ENCODE results near the gene SNU13. TPM values are rescaled to one million over a fixed set of nuclear protein-coding genes. Genes with fewer than 3 reads are reported as not detected.

SNU13 gene
- total RNA-seq, 1 donor = 56.1 TPM

GRCh38 chr22:41660416-41660815 lies 28.3 kb downstream of the SNU13 start:
- no peaks in the 10 kb centered on the region for H3K4me1 ChIP-seq (ENCODE audit: insufficient read depth, low read length)
- H3K27me3 ChIP-seq (ENCODE audit: insufficient read depth, low read length) = no peaks in the 10 kb centered on the region
- H3K79me2 ChIP-seq (ENCODE audit: insufficient read depth, low read length) = peaks cover 4% of the 10 kb centered on the region
- H3K27ac ChIP-seq (ENCODE audit: low read depth, low read length) = no peak overlapping the region
- no peak overlapping the region for H2AFZ ChIP-seq (ENCODE audit: low read length)
- TF ChIP-seq, protein P1, sequence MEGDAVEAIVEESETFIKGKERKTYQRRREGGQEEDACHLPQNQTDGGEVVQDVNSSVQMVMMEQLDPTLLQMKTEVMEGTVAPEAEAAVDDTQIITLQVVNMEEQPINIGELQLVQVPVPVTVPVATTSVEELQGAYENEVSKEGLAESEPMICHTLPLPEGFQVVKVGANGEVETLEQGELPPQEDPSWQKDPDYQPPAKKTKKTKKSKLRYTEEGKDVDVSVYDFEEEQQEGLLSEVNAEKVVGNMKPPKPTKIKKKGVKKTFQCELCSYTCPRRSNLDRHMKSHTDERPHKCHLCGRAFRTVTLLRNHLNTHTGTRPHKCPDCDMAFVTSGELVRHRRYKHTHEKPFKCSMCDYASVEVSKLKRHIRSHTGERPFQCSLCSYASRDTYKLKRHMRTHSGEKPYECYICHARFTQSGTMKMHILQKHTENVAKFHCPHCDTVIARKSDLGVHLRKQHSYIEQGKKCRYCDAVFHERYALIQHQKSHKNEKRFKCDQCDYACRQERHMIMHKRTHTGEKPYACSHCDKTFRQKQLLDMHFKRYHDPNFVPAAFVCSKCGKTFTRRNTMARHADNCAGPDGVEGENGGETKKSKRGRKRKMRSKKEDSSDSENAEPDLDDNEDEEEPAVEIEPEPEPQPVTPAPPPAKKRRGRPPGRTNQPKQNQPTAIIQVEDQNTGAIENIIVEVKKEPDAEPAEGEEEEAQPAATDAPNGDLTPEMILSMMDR (IDR thresholded peaks at IDR 0.05; ENCODE audit: extremely low read depth, low read depth, low read length) = no peak
- no peak for DNase-seq (ENCODE audit: insufficient read length, low spot score, missing footprints)
- no peaks in the 10 kb centered on the region for H3K9me3 ChIP-seq (ENCODE audit: low read depth, low read length)
- H3K4me3 ChIP-seq (ENCODE audit: insufficient read depth, low read length) = no peak overlapping the region
- H4K20me1 ChIP-seq (ENCODE audit: insufficient read depth, low read length) = no peaks in the 10 kb centered on the region
- peaks cover 88% of the 10 kb centered on the region for H3K36me3 ChIP-seq (ENCODE audit: insufficient read depth, low read length)
- no peak overlapping the region for H3K4me2 ChIP-seq (ENCODE audit: insufficient read depth, low read length)

GRCh38 chr22:41659941-41660340 lies 28.7 kb downstream of the SNU13 start:
- Histone ChIP-seq H3K36me3 (ENCODE audit: insufficient read depth, low read length) (peaks cover 88% of the 10 kb centered on the region), H2AFZ (ENCODE audit: low read length) (no peak overlapping the region), H3K79me2 (ENCODE audit: insufficient read depth, low read length) (peaks cover 5% of the 10 kb centered on the region), H3K4me2 (ENCODE audit: insufficient read depth, low read length) (no peak overlapping the region), H4K20me1 (ENCODE audit: insufficient read depth, low read length) (no peaks in the 10 kb centered on the region), H3K4me3 (ENCODE audit: insufficient read depth, low read length) (no peak overlapping the region), H3K4me1 (ENCODE audit: insufficient read depth, low read length) (no peaks in the 10 kb centered on the region), H3K27me3 (ENCODE audit: insufficient read depth, low read length) (no peaks in the 10 kb centered on the region), H3K9me3 (ENCODE audit: low read depth, low read length) (no peaks in the 10 kb centered on the region), H3K27ac (ENCODE audit: low read depth, low read length) (no peak overlapping the region)
- TF ChIP-seq, protein P1 (IDR thresholded peaks at IDR 0.05; ENCODE audit: extremely low read depth, low read depth, low read length) = no peak
- no peak for DNase-seq (ENCODE audit: insufficient read length, low spot score, missing footprints)

- Histone ChIP-seq H3K36me3 (ENCODE audit: insufficient read depth, low read length) (peaks cover 88% of the 10 kb centered on the region), H4K20me1 (ENCODE audit: insufficient read depth, low read length) (peaks cover 5% of the 10 kb centered on the region), H3K27me3 (ENCODE audit: insufficient read depth, low read length) (no peaks in the 10 kb centered on the region), H3K79me2 (ENCODE audit: insufficient read depth, low read length) (peaks cover 16% of the 10 kb centered on the region), H2AFZ (ENCODE audit: low read length) (no peak overlapping the region), H3K9me3 (ENCODE audit: low read depth, low read length) (no peaks in the 10 kb centered on the region), H3K4me2 (ENCODE audit: insufficient read depth, low read length) (no peak overlapping the region), H3K4me3 (ENCODE audit: insufficient read depth, low read length) (no peak overlapping the region), H3K4me1 (ENCODE audit: insufficient read depth, low read length) (no peaks in the 10 kb centered on the region), H3K27ac (ENCODE audit: low read depth, low read length) (no peak overlapping the region)
- no peak for DNase-seq (ENCODE audit: insufficient read length, low spot score, missing footprints)
- TF ChIP-seq, protein P1 (IDR thresholded peaks at IDR 0.05; ENCODE audit: extremely low read depth, low read depth, low read length) = no peak
Observed at GRCh38 chr22:41658869-41659268, 29.8 kb downstream of the SNU13 start.

DNA sequence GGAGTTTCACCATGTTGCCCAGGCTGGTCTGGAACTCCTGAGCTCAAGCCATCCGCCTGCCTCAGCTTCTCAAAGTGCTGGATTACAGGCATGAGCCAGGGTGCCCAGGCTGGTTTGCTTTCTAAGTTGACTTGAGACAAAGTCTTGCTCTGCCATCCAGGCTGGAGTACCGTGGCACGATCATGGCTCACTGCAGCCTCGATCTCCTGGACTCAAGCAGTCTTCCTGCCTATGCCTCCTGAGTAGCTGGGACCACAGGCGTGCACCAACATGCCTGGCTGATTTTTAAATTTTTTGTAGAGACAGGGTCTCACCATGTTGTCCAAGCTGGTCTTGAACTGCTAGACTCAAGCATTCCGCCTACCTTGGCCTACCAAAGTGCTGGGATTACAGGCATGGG lies 31.0 kb downstream of the SNU13 start:
- Histone ChIP-seq H3K27me3 (ENCODE audit: insufficient read depth, low read length) (no peaks in the 10 kb centered on the region), H3K4me2 (ENCODE audit: insufficient read depth, low read length) (no peak overlapping the region), H3K4me3 (ENCODE audit: insufficient read depth, low read length) (no peak overlapping the region), H3K4me1 (ENCODE audit: insufficient read depth, low read length) (no peaks in the 10 kb centered on the region), H3K36me3 (ENCODE audit: insufficient read depth, low read length) (peaks cover 89% of the 10 kb centered on the region), H3K9me3 (ENCODE audit: low read depth, low read length) (no peaks in the 10 kb centered on the region), H4K20me1 (ENCODE audit: insufficient read depth, low read length) (peaks cover 5% of the 10 kb centered on the region), H2AFZ (ENCODE audit: low read length) (no peak overlapping the region), H3K79me2 (ENCODE audit: insufficient read depth, low read length) (peaks cover 20% of the 10 kb centered on the region), H3K27ac (ENCODE audit: low read depth, low read length) (no peak overlapping the region)
- TF ChIP-seq, protein P1 (IDR thresholded peaks at IDR 0.05; ENCODE audit: extremely low read depth, low read depth, low read length) = no peak
- no peak for DNase-seq (ENCODE audit: insufficient read length, low spot score, missing footprints)
